ENCODE results near the gene TSC22D3.
"Not testable (repeated sequence)": the region's sequence is repeated elsewhere in the genome, so short reads cannot be mapped to it uniquely, and the experiment has no call there.

Gene TSC22D3

DNA sequence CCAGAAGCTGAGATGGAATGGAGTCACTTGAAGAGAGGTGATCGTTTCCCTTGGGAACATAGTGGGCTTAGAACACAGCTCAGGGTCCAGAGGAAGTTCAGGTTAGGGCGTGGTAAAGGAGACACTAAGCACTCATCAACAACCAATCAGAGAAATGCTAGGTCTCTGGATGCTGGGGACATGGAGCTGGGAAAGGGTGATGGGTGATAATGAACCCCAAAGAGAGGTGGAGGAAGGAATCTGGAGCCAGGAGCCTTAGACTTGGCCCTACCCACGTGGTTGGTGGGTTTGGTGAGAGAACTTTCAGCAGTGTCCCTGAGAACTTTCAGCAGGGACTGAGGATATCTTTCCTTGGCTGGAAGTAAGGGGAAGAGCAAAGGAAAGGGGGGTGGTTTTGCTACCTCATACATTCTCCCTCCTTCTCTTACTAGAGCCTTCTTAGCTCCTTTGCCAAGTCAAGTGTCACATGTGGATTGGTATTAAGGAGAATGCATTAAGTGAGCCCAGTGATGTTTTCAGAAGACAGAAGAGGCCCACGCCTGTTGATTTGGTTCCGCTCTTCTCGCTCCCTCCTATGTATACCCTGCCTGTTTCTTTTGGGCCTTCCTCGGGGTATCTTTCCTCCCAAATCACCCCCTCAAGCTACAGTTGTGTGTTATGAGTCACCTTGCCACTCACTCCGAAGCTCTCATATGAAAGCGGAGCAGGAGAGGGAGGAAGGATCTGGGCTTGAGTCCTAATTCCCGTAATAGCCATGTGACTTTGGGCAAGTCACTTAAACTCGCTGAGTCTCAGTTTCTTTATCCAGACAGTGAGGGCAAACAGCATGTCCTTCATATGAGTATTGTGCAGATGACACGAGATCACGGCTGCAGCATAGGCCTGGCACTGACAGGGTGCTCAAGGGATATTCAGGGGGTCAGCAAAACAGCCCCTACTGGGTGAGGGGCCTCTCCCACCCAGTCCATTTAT is 63.1 kb downstream of the TSC22D3 start:
- no peak for DNase-seq (ENCODE audit: low read depth, low spot score)

DNA sequence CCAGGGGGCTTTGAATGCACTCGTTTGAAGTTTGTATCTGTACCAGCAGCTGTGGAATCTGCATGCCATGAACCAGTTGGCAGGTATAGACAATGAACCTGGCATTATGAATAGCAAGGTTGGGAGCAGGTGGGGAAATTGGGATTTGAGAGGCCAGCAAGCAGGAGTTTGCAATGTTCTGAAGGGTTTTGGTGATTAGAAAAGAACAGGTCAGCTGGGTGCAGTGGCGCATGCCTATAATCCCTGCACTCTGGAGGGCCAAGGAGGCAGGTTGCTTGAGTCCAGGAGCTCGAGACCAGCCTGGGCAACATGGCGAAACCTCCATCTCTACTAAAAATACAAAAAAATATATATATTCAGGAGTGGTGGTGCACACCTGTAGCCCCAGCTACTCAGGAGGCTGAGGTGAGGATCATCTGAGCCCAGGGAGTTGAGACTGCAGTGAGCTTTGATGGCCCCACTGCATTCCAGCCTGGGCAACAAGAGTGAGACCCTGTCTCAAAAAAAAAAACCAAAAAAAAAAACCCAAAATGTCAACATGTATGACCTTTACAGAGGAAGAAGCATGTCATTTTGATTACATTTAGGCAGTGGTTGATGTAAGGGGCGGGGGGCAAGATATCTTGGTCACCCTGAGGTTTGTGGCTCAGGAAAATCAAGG is 63.9 kb downstream of the TSC22D3 start:
- no peak for DNase-seq (ENCODE audit: low read depth, low spot score)

DNA sequence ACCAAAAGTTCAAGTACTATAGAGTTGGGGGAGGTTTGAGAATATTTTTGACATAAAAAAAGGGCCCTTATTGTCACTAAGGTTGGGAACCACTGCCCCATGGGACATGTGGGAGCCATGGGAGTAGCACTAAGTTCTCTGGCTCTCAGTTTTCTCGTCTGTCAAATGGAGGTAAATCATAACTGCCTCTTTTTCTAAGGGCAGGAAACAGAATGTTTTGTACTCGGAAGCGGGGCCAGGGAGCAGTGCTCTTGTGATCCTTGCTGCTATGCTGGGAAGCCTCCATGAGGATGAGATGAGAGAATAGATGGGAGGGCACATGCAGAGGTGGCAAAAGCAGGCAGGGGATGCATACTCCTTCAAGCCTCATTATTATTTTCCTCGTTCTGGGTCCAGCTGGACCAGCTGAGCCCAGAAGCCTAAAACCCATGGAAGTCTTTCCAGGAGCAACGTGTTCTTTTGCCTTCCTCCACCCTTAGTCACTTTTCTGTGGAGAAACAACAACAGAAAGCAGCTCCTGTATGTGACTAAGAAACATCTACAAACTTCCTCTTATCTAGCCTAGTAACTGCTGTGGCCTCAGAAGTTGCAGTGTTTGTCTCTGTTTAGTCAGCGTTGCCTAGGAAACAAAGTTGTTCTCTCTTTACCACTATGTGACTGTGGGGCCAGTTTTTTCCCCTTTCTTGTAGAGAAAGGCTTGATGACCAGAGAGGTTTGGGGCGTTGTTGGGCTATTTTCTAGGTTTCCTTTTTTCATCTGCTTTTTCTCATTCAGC is 64.8 kb downstream of the TSC22D3 start:
- no peak for DNase-seq (ENCODE audit: low read depth, low spot score)

DNA sequence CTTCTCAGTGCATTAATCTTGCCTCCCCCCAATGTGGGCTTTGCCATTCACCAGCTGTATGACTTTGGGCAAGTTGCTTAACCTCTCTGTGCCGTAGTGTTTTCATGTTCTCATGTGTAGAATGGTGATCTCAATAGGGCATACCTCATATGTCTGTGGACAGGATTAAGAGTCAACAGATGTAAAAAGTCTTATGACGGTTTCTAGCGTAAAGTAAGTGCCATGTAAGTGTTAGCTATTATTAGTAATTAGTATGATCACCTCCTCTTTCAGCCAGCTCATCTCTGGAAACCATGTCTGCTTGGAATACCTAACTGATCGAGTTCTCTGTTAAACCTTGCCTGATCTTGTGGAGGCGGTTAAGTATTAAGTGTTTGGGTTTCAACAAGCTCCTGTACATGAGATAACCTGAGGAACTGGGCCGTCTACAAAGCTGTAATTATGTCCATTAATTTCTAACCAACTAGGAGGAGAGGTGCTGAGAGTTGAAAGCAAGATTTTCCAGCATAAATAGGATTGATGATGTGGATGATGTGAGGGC is 66.3 kb downstream of the TSC22D3 start:
- no peak for DNase-seq (ENCODE audit: low read depth, low spot score)

DNA sequence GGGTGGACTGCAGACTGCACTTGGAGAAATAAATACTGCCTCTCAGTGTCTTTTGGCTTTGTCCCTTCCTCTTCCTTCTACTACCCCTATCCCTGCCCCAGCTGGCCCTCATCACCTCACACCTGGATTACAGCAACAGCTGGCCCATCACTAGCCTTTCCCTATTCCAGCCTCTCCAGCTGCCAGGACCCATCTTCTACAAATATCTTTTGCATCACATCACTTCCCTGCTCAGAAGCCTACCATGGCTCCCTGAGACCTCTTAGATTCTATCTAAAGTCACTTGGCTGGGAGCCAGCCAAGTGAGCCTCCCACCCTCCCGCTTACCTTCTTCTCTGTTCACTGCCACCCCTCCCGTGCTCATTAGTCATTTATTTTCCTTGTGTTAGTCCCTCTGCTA is 66.8 kb downstream of the TSC22D3 start:
- DNase-seq (ENCODE audit: low read depth, low spot score), result no peak

DNA sequence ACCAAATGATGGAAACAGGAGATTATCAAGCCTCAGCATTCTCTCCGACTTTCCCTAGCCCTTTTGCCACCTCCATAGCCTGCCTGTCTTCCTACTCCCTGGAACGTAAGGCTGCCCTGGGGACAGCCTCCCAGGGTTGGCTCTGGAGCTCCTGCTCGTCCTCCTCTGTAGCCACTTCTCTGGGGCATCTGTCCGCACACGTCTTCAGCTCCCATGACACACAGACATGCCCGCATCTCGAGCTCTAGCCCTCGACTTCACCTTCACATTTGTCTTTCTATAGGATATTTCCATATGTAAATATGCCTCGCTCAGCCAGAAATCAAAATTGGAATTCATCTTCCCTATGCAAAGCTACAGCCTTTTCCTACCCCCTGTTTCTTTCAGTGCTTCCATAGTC is 67.7 kb downstream of the TSC22D3 start:
- DNase-seq (ENCODE audit: low read depth, low spot score), result no peak

DNA sequence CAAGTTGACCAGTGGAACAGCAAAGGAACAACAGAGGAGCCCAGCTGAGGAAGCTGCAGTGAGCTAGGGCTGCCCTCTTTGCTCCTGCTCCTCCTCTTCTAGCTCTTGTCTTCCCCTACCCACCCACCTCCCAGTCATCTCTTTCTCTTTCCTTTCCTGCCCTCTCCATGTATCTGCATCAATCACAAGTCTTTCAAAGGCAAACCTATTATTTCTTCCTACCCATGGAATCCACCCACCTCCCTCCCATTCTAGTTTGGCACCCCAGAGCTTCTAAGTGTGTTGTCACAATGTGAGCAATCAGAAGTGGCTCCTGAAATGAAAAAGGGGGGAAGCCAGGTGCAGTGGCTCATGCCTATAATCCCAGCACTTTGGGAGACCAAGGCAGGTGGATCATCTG is 69.3 kb downstream of the TSC22D3 start:
- no peak for DNase-seq (ENCODE audit: low read depth, low spot score)

DNA sequence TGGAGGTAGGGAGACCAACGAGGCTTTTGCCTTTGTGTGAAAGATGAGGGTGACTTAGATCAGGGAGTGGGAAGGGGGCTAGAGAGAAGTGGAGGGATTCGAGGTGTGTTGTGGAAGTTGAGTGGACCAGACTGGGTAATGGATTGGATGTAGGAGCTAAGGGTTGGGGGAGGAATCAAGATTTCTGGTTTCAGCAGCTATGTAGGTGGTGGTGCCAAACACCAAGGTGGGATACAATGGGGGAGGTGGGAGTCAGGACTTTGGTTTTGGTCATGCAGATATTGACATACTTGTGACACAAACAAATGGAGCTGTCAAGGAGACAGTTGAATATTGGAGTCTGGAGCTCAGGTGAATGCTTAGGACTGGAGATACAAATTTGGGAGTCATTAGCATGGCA is 71.0 kb downstream of the TSC22D3 start:
- DNase-seq (ENCODE audit: low read depth, low spot score), result no peak

DNA sequence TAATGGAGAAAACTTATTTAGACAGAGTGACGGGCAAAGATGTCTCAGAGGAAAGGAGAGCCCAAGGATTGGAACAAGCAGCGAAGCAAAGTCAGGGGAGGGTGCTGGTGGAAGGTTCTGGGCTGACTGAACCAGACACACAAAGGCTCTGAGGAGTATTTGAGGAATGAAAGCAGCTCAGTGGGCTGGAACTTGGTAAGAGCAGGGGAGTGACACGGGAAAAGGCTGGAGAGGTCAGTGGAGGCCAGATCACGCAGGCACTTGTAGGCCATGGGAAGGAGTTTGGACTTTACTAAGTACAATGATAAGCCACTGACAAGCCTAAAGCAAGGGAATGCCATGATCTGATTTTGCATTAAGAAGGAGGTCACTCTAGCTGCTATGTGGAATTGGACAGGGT is 71.4 kb downstream of the TSC22D3 start:
- DNase-seq (ENCODE audit: low read depth, low spot score), result no peak

DNA sequence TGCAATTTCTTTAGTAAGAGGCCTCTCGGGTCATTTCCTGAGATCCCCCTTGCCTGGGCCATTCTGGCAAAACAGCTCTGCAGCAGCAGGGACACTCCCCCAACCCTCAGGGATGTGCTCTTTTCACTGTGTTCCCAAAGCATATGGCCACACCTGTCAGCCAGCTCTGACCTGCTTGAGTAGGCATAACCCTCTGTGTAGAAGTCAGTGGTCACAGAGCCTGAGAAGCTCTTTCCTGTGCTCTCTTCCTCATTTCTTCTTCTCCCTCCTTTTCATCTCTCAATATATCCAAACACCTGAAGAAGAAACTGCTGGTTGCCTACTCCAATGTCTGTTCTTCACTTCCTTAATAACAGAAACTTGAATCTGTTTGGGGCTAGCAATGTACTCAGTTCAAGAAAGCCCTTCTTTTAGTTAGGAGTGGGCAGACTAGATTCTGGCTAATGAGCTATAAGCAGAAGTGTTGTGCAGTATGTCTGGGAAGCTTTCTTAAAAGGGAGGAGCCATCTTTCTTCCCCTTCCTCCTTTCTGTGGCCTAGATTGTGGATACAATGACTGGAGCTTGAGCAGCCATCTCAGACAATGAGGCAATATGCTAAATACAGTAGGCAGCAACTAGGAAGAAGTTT is 74.0 kb downstream of the TSC22D3 start:
- no peak for DNase-seq (ENCODE audit: low read depth, low spot score)

DNA sequence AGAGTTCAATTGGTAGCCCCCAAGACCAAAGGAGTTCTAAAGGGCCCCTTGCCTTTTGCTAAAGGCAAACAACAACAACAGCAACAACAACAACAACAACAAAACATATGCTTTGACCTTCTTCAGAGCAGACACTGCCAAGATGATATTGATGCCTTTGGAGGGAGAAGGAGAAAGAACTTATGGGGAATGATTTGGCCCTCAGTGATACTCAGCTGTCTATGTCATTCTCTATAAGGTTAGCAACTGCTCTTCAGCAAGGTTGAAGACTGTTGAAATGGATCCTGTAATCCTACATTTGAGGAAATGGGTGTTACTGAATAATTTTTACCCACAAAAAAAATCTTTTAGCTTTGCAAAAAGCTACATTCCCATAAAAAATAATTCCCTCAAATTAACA is 74.8 kb downstream of the TSC22D3 start:
- no peak for DNase-seq (ENCODE audit: low read depth, low spot score)

DNA sequence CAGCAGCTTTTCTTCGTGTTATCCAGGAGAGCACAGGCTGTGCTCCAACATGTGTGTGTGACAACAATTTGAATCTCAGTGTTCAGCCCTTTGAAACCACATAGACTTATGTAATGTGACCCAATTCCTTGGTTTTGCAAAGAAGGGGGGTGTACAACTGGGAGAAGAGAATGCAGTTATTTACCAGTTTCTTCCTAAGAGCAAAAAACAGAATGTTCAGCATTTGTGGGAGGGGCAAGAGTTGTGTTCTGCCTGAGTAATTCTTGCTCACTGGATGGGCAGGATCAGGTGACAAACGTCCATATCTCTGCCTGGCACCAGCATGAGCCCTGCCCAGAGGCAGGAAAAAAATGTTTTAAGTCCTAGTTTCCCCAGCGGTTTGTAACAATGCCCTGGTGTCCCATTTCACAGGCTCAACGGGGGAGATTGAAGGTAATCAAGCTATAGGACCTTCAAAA is 75.2 kb downstream of the TSC22D3 start:
- DNase-seq (ENCODE audit: low read depth, low spot score), result no peak

DNA sequence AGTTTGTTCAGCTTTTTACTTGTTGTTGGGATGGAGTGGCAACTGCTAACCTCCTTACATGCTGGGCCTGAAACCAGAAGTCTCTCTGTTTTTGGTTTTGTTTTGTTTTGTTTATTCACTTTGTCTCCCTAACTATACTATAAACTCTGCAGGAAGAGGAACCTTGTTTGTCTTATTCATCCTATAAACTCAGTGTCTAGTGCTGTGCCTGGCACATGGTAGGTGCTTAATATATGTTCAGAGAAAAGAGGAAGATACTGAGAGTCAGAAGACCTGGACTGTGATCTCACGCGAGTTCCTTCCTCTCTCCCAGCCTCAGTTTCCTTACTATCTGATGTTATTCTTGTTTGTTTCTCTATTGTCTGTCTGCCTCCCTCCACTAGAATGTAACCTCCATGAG is 76.0 kb downstream of the TSC22D3 start:
- no peak for DNase-seq (ENCODE audit: low read depth, low spot score)

DNA sequence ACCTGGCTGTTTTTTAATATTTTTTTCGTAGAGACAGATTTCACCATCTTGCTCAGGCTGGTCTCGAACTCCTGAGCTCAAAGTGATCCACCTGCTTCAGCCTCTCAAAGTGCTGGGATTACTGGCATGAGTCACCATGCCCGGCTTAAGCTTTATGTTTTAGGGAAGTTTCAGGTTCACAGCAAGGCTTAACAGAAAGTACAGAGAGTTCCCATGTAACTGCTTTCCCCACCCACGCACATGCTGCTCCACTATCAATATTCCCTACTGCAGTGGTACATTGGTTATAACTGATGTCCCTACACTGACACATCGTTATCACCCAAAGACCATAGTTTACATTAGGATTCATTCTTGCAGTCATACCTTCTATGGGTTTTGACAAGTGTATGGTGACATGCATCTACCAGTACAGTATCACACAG is 84.6 kb downstream of the TSC22D3 start:
- DNase-seq (ENCODE audit: low read depth, low spot score), result no peak

DNA sequence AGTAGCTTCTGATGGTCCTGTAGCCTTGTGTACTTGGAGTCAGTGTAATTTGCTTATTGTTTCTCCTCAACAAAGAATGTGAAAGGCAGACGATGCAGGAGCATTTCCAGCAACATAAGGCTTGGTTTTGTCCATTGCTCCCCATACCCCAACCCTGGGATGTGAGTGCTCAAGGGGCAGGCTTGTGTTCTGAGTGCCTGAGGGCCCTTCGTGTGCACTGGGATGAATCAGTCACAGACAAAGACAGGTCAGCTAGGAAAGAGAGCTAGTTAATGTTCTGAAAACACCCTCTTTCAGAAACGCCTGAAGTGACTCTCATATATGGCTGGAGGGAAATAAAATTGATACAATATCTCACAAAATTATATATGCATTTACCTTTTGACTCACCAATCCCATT is 88.1 kb downstream of the TSC22D3 start:
- no peak for DNase-seq (ENCODE audit: low read depth, low spot score)

DNA sequence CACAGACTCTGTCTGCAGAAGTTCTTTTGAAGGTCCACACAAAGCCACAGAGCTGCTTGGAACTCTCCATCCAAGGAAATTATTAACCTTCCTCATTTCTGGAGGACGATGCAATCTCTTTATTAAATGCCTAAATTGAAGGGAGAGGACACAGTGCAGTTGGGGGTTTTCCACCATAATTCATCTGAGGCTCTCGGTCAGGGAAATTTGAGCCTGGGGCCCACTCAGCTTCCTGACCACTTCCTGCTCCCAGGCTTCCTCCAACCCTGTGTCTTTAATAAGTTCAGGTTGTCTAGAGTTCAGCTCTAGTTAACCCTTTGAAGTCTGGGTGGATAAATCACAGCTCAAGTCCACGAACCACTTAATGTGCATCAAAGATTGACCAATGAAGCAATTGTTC is 88.8 kb downstream of the TSC22D3 start:
- no peak for DNase-seq (ENCODE audit: low read depth, low spot score)

DNA sequence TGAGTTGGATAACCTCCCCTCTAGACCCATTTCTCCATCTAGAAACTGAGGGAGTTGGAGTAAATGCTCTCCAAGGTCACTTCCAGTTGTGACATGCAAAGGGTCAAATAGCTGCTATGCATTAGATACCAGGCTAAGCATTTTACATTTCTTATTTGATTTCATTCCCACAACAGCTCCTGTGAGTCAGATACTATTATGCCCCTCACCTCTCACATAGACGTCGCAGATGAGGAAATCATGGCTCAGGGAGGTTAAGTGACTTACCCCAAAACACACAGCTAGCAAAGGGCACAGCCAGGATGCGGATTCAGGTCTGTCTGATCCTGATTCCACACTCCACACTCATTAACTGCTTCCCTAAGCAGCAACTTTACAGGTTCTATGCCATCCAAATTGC is 89.6 kb downstream of the TSC22D3 start:
- no peak for DNase-seq (ENCODE audit: low read depth, low spot score)

DNA sequence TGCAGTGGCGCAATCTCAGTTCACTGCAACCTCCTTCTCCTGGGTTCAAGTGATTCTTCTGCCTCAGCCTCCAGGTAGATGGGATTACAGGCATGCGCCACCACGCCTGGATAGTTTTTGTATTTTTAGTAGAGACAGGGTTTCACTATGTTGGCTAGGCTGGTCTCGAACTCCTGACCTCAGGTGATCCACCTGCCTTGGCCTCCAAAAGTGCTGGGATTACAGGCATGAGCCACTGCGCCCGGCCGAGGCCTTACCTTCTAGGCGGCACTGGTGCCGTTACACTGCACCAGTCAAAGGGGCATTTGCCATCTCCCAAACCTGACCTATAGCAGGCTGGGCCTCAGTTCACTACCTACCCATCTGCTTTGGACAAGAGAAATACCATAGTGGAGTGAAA is 90.0 kb downstream of the TSC22D3 start:
- DNase-seq (ENCODE audit: low read depth, low spot score), result not testable (repeated sequence)

DNA sequence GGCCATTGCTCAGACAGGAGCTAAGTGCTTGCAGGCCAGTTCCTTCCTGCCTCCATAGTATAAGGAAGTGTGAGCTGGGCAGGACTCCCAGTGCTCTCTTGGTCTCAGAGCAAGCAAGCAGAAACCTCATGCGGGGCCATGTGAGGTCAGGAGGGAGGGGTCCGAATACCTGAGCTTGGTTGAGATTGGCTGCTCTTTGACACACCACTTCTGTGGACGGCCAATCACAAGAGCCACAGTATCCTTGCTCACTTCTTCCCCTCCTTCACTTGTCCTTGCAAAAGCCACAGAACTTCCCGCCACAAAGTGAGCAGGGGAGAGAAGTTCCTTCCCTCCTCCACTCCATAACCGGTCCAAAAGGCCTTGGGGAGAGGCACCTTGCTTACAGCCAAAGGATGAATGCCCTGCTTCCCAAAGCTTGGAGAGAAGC is 90.6 kb downstream of the TSC22D3 start:
- no peak for DNase-seq (ENCODE audit: low read depth, low spot score)

DNA sequence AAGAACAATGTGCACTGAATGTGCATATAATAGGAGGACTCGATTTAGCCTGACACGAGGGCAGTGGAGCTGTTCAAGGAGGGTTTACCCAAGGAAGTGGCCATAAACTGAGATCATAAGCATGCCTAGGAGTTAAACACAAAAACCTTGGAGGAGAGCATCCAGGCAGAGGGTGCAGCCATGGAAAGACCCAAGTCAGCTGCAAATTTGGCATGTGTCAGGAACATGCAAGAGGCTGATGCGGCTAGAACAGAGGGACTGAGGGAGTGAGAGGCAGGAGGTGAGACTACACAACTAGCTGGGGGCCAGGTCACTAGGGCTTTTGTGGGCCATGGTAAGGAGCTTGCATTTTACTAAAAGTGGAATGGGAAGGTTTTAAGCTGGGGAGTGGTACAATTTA is 91.7 kb downstream of the TSC22D3 start:
- DNase-seq (ENCODE audit: low read depth, low spot score), result no peak

DNA sequence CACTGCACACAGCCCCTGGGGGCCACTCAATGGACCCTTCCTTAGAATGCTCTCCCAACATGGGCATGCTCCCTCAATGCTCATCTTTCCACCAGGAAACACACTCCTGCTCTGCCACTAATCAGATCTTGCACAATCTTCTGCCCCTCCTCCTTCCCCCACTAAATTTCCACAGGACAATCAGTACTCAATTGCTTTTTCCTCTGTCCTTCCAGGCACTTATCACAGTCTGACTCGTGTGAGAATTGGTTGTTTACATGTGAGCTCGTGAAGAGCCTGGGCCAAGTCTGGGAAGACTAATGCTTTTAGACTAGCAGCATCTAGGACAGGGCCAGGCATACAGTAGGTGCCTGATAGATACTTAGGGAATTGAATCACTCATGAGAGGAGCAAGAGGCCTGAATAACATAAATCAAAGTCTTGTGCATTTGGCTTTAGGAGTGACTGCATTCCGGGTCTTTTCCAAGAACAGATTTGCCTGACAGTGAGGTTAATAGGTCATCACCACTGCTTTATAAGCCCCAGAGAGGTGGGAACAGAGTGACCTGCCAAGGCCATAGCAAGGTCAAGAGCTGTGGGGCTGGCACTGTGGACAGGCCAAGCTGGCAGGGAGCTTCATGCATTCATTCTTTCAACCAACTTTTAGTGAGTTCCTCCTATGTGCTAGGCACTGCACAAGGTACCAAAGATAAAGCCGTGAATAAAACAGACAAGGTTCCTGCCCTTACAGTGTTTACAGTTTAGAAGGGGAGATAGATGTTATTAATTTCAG is 92.3 kb downstream of the TSC22D3 start:
- no peak for DNase-seq (ENCODE audit: low read depth, low spot score)

All from iPS DF 19.7 (cell line).